NB4 (cell line): ENCODE results near the gene NLRP4.

Experiments used
- DNase-seq: peaks from one replicate; pipeline ENCODE4 v3.0.0; 2010; ENCODE audit warnings: low read depth
- H3K4me3 ChIP-seq: one replicate; pipeline ENCODE4 v1.5.1; 2011; ENCODE audit warnings: mild to moderate bottlenecking, low read depth, low read length, moderate library complexity
- CTCF ChIP-seq: IDR thresholded peaks from one replicate; pipeline ENCODE4 v1.5.1; 2012; ENCODE audit warnings: low read depth, low read length
- MAX ChIP-seq: IDR thresholded peaks from 2 replicates; pipeline ENCODE4 v1.6.1; 2011; ENCODE audit warnings: low read depth, low read length
- MYC ChIP-seq: IDR thresholded peaks from 2 replicates; pipeline ENCODE4 v1.6.1; 2011; ENCODE audit warnings: low read depth, low read length
- POLR2A ChIP-seq: IDR thresholded peaks from 2 replicates; pipeline ENCODE4 v1.6.1; 2011; ENCODE audit warnings: mild to moderate bottlenecking; ENCODE audit not compliant: insufficient read length; ENCODE audit errors: extremely low read depth

Gene NLRP4

GRCh38 chr19:55832676-55833075 is 3.7 kb upstream of the NLRP4 start:
- DNase-seq, result no peak
- no peak overlapping the region for H3K4me3 ChIP-seq
- no peak for TF ChIP-seq POLR2A
- TF ChIP-seq CTCF, result no peak
- TF ChIP-seq MAX, result no peak

GRCh38 chr19:55838251-55838650 is 1.9 kb downstream of the NLRP4 start:
- H3K4me3 ChIP-seq, result no peak overlapping the region
- TF ChIP-seq CTCF (no peak), POLR2A (no peak), MYC (no peak), MAX (no peak)
- no peak for DNase-seq

GRCh38 chr19:55838906-55839305 is 2.6 kb downstream of the NLRP4 start:
- TF ChIP-seq MYC (no peak), CTCF (no peak), MAX (no peak), POLR2A (no peak)
- no peak for DNase-seq
- no peak overlapping the region for H3K4me3 ChIP-seq

- DNase-seq, result no peak
- no peak overlapping the region for H3K4me3 ChIP-seq
- no peak for TF ChIP-seq MYC
- no peak for TF ChIP-seq POLR2A
- no peak for TF ChIP-seq CTCF
- no peak for TF ChIP-seq MAX
Observed at GRCh38 chr19:55855160-55855559, 18.8 kb downstream of the NLRP4 start.

- H3K4me3 ChIP-seq, result no peak overlapping the region
- TF ChIP-seq MYC (no peak), CTCF (no peak), POLR2A (no peak), MAX (no peak)
- DNase-seq, result peak; percentile 10
Observed at GRCh38 chr19:55857149-55857548, 20.8 kb downstream of the NLRP4 start.

- H3K4me3 ChIP-seq, result no peak overlapping the region
- DNase-seq, result no peak
- TF ChIP-seq MYC, result no peak
- no peak for TF ChIP-seq MAX
- TF ChIP-seq POLR2A, result no peak
- no peak for TF ChIP-seq CTCF
Observed at GRCh38 chr19:55857974-55858373, 21.6 kb downstream of the NLRP4 start.
